Activated CD4-positive, alpha-beta T cell treated with anti-CD3 and anti-CD28 coated beads, Interleukin-2, amount 50 U/mL, for 16 hours (primary cell): ENCODE results near the gene COMMD1.
"Not testable (repeated sequence)": the region's sequence is repeated elsewhere in the genome, so short reads cannot be mapped to it uniquely, and the experiment has no call there.

Experiments used
- DNase-seq: peaks from one replicate; pipeline ENCODE4 v3.0.0-alpha.2; 2020

COMMD1 gene

DNA sequence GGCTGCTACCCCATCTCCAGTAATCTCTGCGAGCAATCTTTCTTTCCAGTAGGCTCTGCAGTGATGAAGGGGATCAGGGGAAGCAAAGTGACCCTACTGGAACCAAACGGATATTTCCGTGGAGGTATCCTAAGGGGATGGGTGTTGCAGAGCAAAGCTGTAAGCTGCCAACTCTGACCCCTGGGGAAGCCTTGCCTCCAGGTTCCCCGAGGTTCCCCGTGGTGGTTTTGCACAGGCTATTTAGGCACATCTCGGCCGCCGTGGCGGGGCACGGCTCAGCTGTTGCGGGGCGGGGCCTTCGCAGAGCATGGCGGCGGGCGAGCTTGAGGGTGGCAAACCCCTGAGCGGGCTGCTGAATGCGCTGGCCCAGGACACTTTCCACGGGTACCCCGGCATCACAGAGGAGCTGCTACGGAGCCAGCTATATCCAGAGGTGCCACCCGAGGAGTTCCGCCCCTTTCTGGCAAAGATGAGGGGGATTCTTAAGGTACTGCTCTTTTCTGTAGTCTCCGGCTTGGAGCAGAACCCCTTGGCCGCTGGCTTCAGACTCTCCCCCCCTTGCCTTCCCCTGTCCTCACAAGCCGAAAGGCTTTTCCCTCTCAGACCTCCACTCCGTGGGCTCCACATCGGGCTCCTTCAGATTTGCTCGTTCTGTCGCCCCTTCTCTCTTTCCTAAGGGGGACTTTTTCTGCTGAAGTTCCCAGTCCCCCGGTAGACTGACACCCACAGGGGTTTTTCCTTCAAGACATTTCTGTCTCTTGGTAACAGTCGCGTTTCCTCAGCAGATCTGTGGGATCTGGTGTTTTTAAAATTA lies at the start of gene COMMD1:
COMMD1 (plus strand) TSS at position 303 of the 814 bp plus-strand sequence; CDS start at position 308, 5 bp downstream.
- DNase-seq, result peak; percentile 85

DNA sequence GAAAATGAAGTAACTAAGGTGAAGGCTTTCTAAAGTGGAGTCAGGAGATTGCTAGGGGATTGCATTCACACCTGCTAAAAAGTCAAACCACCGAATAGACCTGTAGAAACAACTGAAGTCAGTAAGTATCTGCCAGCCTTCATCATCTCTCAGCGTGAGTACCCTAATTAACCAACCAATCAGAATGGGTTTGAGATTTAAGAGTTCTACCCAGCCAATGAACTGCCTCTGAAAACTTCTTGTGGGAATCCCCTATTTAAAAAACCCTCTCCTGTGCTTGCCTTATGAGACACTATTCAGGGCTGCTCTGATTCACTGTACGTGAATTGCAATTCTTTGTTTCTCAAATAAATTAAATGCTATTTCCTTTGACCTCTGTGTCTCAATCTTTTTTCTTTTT lies 48.2 kb upstream of the COMMD1 start:
- DNase-seq, result peak; percentile 21

DNA sequence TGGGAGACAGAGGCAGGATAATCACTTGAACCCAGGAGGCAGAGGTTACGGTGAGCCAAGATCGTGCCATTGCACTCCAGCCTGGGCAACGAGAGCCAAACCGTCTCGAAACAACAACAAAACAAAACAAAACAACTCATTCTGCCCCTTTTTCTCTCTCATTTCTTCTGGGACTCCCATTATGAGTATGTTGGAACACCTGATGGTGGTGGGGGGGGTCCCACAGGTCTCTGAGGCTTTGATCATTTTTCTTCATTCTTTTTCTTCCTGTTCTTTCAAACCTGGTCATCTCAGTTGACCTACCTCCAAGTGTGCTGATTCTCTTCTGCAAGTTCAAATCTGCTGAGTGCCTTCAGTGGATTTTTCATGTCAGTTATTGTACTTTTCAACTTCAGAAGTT lies 43.4 kb upstream of the COMMD1 start:
- no peak for DNase-seq

DNA sequence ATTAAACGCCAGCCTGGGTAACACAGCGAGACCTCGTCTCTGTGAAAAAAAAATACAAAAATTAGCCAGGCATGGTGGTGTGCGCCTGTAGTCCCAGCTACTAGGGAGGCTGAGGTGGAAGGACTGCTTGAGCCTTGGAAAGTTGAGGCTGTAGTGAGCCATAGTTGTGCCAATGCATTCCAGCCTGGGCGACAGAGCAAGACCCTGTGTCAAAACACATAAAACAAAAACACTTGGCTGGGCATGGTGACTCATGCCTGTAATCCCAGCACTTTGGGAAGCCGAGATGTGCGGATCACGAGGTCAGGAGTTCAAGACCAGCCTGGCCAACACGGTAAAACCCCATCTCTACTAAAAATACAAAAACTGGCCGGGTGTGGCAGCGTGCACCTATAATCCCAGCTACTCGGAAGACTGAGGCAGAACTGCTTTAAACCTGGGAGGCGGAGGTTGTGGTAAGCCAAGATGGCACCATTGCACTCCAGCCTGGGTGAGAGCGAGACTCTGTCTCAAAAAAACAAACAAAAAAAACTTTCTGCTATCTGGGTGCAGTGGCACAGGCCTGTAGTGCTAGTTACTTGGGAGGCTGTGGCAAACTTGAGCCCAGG lies 38.9 kb upstream of the COMMD1 start:
- DNase-seq, result not testable (repeated sequence)

DNA sequence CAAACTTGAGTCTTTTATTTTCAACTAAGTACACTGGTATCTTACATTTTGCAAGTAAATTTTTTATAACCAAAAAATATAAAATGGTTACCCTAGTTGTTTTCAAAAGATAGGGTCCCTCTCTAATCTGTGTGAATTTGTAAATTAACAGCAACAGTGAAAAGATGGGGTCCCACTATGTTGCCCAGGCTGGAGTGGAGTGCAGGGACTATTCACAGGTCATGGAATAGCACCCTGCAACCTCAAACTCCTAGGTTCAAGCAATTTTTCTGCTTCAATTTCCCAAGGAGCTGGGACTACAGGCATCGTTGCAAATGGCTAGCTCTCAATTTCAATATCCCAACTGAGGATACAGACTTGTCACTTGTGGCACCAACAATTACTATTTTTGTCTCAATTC lies 29.1 kb upstream of the COMMD1 start:
- no peak for DNase-seq

DNA sequence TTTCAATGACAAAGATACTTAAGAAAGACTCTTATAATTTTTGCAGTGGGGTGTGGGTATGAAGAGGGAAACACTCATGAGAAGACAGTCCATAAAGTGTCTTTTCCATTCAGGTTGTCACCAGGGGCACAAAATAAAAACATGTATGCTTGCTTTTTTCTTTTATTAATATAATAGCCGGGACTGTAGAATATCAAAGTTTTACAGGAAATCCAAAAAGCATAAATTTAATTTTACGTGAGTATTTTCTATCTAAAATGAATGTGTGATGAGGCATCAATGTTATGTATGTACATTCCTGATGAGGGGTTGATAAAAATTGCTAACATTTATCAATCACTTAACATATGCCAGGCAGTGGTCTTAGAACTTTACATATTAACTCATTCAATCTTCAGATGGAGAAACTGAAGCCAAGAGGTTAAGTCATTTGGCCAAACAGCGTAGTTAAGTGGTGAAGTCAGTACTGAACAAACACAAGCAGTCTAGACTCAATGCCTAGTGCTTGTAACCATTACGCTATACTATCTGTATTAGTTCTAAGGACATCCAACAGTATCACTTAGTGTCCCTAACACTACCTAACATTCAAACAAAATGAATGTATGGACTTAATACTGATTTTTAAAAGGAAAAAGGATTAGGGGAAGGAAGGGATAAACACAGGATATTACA lies 27.8 kb upstream of the COMMD1 start:
- no peak for DNase-seq

DNA sequence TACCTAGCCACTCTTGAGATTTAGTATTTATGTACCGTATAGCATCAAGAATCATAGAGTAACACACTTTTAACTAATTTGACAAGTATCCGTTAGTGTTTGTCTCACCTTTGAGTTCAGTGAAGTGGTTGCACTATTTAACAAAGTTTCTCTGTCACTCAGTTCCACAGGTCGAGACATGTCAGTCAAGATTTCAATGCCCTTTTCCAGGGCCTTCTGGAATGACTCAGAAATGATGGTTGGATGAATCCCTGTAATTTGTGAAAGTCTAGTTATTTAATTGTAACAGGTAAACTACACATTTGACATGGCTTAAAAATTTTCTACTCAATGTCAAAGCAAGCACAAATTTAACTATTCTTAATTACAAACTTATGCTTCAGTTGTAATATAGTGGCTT lies 26.7 kb upstream of the COMMD1 start:
- DNase-seq, result no peak

DNA sequence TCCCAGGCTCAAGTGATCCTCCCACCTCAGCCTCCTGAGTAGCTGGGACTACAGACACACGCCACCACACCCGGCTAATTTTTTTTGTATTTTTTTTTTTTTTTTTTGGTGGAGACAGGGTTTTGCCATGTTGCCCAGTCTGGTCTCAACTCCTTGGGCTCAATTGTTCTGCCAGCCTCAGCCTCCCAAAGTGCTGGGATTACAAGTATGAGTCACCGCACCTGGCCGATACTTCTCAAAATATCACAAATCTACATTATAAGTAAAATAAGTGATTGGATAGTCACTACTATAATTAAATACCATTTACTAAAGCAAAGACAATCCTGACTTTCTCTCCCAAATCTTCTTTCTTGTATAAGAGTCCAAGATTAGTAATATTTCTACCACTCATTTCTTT lies 26.1 kb upstream of the COMMD1 start:
- DNase-seq, result not testable (repeated sequence)

DNA sequence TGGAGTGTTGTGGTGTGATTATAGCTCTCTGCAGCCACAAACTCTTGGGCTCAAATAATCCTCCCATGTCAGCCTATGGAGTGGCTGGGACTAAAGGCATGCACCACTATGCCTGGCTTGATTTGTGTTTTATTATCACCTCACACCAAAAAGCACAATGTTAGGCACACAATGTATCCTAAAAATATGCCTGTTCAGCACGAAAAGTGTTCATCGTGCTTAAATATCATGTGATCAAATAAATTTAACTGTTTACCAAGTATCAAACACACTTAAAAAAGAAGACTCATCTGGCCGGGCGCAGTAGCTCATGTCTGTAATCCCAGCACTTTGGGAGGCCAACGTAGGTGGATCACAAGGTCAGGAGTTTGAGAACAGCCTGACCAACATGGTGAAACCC lies 22.6 kb upstream of the COMMD1 start:
- DNase-seq, result no peak

DNA sequence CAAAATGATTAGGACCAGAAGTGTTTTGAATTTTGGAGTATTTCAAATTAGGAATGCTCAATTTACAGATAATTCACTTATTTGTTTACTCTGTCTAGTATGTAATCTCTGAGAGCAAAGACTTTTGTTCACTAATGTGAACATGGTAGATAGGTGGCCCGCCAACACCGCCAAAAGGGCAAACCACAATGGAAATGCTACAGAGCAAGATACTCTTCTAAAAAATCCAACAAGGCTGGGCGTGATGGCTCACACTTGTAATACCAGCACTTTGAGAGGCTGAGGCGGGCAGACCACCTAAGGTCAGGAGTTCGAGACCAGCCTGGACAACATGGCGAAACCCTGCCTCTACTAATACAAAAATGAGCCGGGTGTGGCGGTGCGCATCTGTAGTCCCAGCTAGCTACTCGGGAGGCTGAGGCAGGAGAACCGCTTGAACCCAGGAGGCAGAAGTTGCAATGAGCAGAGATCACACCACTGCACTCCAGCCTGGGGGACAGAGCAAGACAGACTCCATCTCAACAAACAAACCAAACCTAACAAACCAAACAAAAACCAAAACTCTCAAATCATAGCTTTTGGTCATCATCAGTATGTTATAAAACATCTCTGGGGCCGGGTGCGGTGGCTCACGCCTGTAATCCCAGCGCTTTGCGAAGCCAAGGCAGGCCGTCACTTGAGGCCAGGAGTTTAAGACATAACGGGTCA lies 19.4 kb upstream of the COMMD1 start:
- DNase-seq, result no peak

DNA sequence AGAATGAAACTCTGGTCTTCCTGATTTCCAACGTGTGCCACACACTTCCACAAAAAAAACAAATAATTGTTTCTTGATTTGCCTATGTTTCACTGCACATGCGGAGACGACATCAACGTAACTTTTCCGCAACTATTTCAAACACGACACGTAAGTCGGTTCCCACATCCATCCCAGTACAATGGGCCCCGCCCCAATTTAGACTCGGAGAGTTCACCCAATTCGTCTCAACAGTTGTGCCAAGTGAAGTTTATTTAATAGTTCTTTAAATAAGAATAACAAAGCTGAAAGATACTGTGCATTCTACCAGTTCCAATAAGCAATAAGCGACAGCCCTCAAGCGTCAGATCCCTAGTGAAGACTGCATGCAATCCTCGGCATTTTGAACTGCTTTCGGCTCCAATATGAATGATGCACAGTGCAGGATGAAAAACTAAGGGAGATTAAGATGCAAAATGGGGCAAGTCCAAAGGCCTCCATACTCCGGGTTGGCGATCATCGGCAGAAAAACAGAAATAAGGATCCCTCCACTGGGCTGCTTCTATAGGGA lies 17.7 kb upstream of the COMMD1 start:
- DNase-seq, result peak; percentile 28

DNA sequence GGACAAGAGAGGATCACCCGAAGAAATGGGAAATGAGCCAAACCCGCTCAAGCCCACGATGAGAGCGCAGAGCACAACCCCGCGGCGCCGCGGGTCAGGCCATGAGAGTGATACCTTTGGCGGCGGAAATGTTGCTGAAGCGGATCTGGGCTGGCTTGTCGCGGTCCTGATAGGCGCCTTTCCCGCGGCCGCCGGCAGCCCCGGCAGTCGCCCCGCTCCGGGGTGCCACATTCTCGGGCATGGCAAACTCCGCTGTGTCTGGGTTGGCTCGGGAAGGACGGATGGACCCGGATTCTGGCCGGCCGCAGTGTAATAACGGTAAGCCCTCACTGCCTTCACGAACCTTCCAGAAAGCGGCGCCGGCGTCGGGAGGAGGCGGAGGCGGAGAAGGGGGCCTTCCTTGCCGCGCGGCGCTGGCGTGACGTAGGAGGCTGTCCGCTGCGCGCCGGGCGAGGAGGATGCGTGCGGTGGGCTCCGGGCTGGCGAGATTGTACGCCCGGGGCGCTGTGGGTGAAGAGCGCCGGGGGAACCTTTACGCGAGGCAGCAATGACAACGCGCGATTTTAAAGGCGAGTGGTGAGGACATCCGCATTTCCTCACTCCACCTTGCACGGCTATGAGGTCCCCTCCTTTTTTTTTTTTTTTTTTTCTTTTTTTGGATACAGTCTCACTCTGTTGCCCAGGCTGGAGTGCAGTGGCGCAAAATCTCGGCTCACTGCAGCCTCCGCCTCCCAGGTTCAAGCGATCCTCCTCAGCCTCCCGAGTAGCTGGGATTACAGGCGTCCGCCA lies 17.0 kb upstream of the COMMD1 start, which contains the start of gene CCT4:
CCT4 (minus strand) TSS at position 390 of the 789 bp plus-strand sequence; CDS start at position 241, 149 bp downstream.
- peak; percentile 90 for DNase-seq

DNA sequence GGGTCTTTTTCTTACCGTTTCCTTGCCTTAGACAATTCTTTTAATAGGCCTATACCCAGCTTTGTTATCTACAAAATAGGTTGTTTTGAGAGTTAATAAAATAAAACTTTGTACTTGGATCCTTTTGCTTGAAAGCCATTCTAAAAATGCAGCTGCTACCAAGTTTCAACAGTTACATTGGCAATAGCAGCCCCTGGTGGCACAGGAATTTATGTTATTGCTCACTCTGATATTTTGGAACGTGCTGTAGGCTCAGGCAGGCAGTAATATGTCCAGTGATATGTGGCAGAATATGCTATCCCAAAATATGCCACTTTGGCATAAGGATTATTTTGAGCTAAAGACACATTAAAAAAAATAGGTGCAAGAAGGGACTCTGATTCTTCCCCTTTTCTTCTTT lies 6.7 kb upstream of the COMMD1 start:
- DNase-seq, result no peak

DNA sequence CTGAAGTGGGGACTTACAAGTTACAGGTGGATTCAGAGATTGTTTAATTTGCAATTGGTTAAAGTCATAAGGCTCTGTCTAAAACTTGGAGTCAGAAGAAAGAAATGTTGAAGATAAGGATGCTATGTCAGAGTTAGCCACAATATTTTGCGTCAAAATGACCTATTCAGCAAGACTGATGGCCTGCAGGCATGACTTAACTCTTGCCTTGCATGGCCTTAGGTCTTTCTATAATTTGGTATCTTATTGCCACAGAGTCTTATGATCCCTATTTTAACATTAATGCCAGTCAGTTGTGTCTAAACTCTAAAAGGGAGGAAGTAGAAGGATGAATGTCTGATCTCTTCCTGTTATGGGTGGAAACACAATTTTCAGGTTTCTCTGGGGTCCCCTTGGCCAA lies 5.2 kb upstream of the COMMD1 start:
- no peak for DNase-seq

DNA sequence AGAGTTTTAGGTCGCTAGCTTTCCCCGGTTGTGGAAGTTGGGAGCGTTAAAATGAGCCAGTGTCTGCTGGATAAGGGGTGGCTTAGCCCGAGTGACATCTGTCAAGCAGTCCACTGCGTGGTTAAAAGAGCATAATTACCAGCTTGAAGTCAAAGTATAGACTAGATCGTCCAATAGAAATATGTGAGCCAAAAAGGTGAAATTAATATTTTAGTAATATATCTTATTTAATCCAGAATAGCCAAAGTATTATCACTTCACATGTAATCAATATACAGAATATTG lies 654 bp downstream of the COMMD1 start:
- DNase-seq, result no peak

DNA sequence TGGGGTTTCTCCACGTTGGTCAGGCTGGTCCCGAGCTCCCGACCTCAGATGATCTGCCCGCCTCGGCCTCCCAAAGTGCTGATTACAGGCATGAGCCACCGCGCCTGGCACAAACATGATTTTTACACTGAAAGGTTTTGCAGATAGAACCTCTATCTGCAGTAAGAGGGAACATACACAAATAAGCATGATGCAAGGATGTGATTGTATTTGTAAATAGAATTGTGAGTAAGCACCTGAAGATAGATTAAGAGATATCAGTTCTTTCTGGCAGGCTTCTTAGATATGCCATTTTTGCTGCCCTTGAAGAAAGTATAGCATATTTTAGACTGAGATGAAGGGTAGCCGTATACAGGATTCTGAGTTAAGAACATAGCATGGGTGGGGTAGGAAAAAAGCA lies 3.6 kb downstream of the COMMD1 start:
- no peak for DNase-seq

DNA sequence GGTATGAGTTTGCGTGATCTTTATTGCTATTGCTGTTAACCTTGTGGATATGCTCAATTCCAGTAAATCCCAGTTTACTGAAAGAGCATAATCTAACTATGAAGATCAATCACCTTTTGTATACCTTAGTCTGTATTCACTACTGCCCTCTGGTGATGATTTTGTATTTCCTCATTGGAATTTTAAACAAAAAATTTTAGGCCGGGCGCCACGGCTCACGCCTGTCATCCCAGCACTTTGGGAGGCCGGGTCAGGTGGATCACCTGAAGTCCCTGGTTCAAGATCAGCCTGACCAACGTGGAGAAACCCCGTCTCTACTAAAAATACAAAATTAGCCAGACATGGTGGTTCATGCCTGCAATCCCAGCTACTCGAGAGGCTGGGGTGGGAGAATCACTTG lies 5.1 kb downstream of the COMMD1 start:
- DNase-seq, result no peak

DNA sequence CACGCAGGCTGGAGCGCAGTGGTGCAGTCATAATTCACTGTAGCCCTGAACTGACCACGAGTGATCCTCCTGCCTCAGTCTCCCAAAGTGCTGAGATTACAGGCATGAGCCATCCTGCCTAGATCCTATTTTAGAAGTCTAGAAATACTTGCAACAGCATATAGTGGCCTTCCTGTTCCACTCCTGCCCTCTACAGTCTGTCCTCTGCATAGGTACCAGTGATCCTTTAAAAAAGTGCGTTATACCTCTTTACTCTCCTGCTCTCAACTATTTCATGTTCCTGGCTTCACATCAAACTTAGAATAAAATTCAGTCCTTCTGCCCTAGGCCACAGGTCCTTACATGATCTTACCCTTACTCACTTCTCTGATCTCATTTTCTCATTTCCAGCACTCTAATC lies 6.0 kb downstream of the COMMD1 start:
- DNase-seq, result no peak

DNA sequence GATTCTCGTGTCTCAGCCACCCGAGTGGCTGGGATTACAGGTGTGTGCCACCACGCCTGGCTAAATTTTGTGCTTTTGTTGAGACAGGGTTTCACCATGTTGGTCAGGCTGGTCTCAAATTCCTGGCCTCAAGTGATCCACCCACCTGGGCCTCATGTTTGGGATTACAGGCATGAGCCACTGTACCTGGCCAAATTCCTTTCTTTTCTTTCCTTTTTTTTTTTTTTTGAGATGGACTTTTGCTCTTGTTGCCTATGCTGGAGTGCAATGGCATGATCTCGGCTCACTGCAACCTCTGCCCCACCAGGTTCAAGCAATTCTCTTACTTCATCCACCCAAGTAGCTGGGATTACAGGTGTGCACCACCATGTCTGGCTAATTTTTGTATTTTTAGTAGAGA lies 9.3 kb downstream of the COMMD1 start:
- not testable (repeated sequence) for DNase-seq

DNA sequence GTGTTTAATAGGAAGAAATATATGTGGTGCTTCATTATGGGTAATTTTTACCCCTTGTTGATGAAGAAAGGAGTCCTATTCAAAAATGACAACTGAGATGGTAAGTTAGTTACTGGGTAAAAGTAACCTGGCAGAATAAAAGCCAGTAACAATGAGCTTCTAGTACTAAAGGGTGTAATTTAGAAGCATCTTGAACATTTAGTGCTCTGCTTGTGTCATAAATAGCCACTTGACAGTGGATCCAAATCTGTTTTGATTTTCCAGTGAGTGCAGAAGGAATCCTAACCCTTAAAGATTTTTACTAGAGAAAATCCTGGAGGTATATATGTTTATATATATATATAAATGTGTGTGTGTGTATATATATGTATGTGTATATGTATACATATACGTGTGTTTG lies 15.1 kb downstream of the COMMD1 start:
- no peak for DNase-seq

DNA sequence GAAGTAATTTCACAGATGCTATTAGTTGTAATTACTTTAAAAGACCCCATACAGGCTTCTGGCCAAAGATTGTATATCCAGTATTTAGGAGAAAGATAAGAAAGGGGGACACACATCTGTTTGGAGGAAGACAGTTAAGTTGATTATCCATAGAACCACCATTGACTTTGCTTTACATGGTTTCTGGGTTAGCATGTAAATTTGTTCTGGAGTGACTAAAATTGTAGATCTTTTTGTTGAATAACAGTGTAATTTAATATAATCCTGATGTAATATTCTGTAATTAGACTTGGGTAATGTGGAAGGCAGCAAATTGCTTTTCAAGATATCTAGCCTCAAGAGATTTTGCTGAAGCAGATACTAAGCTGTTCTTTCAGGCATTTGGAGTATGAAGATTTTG lies 17.2 kb downstream of the COMMD1 start:
- no peak for DNase-seq

DNA sequence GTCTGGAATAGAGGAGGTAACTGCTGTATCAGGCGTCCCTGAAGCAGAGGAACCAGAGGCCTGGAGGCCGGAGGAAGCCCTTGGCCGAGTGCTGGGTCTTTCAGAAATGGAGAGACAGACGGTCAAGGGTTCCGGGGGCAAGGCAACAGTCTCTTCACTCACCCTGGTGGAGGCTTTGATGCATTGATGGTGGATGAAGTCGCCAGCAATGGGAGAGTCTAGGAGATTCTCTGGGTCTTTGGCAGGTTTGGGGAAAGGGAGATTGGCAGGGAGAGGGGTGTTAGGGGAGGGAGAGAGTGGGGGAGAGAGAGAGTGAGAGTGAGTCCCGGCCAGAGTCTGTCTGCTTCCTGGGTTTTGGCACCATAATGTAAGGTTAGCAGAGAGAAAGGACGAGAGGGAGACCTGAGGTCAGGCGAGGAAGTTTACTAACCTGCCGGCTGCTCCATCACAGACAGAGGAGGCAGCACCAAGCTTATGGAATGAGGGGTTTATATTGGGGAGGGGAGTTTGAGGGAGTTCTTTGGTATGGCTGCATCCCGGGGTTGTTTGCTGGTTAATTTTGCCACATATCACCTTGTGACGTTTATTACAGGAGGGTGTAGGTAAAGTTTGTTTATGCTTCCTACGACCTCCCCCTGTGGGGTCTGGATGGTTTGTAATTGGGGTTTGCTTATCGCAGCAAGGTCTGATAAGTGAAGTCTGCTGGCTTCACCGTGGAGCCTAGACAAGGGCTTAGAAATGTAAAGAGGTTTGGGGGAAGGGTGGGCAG lies 19.6 kb downstream of the COMMD1 start:
- DNase-seq, result no peak
